NCI-H748 (cell line): ENCODE measurements around the gene PARL.

Experiments used
- DNase-seq: peaks from one replicate; lab custom pipeline; 2025; ENCODE audit not compliant: unreplicated experiment; lab: John Stamatoyannopoulos, UW

PARL gene

DNA sequence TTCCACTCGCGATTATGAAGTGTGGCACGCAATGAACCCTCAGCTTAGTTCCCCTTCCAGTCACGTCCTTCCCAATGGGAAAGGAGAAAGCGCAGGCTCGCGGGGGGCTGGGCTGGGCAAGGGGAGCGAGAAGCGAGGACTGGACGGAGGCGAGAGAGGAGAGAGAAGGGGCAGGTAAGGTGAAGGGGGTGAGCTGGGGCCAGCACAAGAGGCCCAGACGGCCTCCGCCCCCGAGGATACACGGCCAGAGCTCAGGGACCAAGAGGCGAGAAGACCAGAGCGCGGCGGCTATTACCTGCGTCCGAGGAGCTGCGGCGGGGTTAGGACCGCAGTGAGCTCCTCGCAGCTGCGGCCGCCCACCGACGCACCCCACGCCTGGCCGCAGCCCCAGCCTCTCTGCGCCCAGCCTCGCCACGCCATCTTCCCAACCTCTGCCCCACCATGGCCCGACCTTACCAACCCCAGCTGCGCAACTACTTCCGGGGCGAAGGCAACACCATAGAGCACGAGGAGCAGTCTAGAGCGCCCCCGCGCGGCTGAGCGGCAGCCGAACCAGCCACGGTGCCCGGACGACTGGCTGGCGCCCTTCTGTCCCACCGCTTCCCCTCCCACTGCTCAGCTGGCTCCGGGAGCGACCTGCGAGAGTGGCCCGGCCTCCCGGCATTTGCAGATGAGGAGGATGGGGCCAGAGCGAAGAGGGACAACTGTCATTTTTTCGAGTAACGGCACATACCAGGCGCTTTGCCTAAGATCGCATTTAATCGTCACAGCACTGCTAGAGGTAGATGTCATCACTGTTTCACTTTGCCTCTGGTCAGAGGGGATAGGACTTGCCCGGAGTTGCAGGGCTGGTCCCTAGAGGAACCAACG, at the start of gene PARL:
Gene PARL (minus strand): TSS at position 454 of the 870 bp plus-strand sequence. CDS start 34 bp downstream, at position 420.
- DNase-seq = peak; percentile 89

DNA sequence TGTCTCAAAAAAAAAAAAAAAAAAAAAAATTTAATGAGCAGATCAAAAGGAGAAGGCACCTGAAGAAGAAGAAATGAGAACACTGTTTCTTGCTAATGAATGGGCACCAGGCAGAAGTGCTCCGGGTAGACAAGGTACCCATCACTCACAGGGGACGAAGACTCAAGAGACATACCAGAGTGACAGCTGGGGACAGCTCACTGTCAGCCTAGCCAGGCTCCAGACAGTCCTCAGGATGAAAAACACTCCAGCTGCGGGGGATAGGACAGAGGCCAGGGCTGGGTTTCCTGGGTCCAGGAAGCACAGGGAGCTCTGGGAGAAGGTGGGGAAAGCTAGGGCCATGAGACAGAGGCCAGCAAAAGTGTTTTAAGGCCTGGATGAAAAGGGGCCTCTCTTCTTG, 48.5 kb upstream of the PARL start:
- DNase-seq = no peak

GRCh38 chr3:183931881-183932280, 47.2 kb upstream of the PARL start:
- DNase-seq = no peak

GRCh38 chr3:183930086-183930485, 45.4 kb upstream of the PARL start:
- no peak for DNase-seq

- no peak for DNase-seq
These were observed 42.4 kb upstream of the PARL start for GRCh38 chr3:183927059-183927458.

- no peak for DNase-seq
These were observed 40.3 kb upstream of the PARL start for GRCh38 chr3:183924956-183925355.

GRCh38 chr3:183924543-183924942, 39.9 kb upstream of the PARL start:
- DNase-seq = no peak

GRCh38 chr3:183922421-183922820, 37.7 kb upstream of the PARL start:
- DNase-seq = no peak

DNA sequence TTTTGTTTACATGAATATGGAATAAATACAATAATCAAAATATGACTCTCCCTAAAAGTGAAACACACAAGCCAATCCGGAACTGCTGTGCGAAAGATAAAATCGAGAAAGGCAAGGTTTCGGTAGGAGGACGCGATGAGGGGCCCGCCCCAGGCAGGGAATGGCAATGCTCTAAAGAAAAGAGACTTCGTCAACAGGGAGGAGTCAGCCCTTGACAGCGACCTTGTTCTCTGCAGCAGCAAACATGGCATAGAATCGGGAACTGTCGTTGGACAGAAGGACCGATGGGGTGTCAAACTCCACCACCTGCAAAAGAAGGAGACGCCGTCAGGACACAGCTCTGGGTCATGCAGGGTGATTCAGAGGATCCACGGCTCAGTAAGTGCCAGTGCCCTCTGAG, 36.4 kb upstream of the PARL start:
- DNase-seq = no peak

DNA sequence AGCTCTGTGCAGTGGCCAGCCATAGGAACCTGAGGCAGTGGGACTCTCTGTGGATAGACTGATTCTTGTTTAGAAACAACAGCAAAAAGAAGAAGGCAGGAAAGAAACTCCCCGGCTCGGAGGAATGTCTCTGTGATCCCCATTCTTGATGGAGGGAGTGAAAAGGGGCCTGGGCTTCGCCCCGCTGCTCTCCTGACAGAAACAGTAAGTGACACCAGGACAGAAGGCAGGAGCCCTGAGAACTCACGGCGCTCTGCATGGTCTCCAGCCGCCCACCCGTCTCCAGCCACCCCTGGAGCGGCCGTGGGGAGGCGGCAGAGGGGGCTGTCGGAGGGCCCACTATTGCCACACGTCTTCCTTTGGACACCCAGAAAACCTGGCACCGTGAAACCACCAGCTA, 35.7 kb upstream of the PARL start:
- DNase-seq = no peak

DNA sequence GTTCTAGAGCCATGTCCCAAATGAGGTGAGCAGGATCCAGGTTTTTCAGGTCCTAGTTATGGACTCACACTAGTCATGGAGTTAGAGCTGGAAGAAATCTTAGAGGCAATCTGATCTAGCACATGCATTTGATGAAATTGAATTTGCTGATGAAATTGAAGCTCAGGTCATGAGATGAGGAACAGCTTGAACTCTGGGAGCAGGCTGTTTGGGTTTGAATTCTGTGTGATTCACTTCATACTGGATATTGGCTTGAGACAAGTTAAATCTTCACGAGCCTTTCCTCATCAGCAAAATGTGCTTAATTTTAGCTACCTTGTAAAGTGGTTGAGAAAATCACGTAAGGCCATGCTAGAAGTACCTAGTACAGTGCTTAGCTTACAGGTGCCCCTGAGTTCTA, 33.5 kb upstream of the PARL start:
- no peak for DNase-seq

GRCh38 chr3:183917776-183918175, 33.1 kb upstream of the PARL start:
- no peak for DNase-seq

DNA sequence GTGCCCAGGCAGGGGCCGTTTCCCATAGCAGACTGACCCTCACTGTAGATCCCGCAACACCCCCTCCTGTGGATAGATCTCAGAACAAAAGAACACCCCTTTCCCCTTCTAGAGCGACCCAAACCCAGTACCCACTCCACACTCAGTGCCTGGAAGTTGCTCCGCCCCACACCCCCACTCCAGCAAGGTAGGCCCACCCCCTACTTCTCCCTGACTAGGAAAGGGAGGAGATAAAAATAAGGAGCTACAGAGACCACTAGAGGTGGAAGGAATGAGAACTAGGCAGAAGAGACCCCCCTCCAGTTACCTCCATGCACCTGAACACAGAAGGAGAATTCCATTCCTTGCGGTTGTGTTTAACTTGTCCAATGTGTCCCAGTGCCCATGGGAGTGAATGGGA, 30.2 kb upstream of the PARL start:
- no peak for DNase-seq

- no peak for DNase-seq
These were observed 28.9 kb upstream of the PARL start for GRCh38 chr3:183913580-183913920.

- no peak for DNase-seq
These were observed 28.4 kb upstream of the PARL start for GRCh38 chr3:183912895-183913579.

GRCh38 chr3:183911763-183912506, 27.3 kb upstream of the PARL start:
- DNase-seq = no peak

DNA sequence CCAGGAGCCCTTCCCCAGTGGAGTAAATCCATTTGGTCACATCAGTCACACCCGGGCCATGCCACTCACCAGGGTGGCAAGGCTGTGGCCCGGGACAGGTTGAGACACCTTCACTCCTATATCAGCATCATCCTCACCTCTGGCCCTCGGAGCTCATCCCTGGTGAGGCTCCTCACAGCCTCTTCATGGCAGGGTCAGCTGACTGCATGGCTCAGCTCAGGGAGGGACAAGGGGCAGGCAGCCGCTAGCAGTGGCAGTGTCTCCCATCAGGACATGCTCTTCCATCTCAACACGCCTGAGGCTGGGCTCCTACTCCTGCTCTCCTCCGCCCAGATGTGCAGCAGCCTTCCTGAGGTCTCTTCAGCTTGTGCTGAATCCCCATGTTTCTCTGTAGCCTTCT, 26.4 kb upstream of the PARL start:
- no peak for DNase-seq

- DNase-seq = no peak
These were observed 24.4 kb upstream of the PARL start for GRCh38 chr3:183909030-183909600.

GRCh38 chr3:183907911-183908331, 23.2 kb upstream of the PARL start:
- peak; percentile 7 for DNase-seq

DNA sequence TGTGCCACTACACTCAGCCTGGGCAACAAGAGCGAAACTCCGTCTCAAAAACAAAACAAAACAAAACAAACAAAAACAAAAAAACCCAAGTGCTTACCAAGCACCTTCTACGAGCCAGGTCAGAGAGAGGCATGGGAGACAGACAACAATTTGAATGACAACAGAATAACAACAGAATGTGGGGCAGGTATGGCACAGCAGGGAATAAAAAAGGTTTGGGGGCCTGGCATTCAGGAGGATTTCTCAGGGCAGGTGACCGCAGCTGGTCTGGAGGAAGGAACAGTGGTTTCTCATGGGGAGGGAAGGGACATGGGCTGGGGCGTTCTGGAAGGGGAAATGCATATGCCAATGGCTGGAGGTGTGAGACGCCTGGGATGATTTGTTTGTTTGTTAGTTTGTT, 22.5 kb upstream of the PARL start:
- no peak for DNase-seq

DNA sequence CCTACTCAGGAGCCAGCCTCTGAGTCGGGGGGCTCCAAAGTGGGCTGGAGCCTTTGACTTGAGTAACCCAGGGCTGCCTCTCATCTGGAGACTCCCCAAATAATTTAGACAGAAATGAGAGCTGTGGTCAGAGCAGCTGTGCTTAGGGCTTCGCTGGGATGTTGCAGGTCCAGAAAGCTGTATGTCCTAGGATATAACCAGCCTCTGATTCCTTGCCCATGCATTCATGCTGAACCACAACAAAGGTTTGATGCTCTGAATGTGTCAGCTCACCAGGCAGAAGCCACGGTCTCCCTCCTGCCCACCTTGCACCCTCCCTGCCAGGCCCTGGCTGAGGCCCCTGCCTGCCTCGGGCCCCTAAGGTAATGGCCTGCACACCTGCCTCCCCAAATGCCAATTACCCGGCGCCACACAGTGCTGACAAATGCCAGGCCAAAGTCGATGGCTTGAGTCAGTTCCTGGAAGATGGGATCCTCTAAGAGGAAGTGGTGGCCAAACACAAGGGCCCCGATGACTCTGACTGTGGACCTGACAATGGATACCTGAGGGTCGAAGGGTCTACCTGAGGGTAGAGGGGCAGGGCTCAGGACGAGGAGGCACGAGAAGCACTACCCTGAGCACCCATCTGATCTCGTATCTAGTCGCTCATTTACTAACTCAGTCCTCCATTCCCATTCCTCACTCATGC, 21.7 kb upstream of the PARL start:
- DNase-seq = no peak
